ENCODE data around the gene FADS3. TPM values are rescaled to one million over a fixed set of nuclear protein-coding genes. Genes with fewer than 3 reads are reported as not detected.

The FADS3 gene
- total and polyA plus RNA-seq, 2 experiments from 2014 or later: 44.4 to 73.5 TPM

- H3K4me1 Mint-ChIP-seq: peaks cover 15% of the 10 kb centered on the region
- H3K4me3 ChIP-seq: no peak overlapping the region
- no peaks in the 10 kb centered on the region for H3K9me2 ChIP-seq (ENCODE audit: insufficient read depth)
- H2AFZ ChIP-seq: no peak overlapping the region
- H3K36me3 Mint-ChIP-seq (ENCODE audit: low read depth): peaks cover 94% of the 10 kb centered on the region
- no peak overlapping the region for H3K4me3 Mint-ChIP-seq
- no peaks in the 10 kb centered on the region for H3K27me3 ChIP-seq (ENCODE audit: insufficient read depth)
- H3K36me3 ChIP-seq (ENCODE audit: insufficient read depth): peaks cover 64% of the 10 kb centered on the region
- TF ChIP-seq ZNF114 (CRISPR knock-in tag; IDR thresholded peaks at IDR 0.05): no peak
- TF ChIP-seq ETS1 (IDR thresholded peaks at IDR 0.05): no peak
- no peak for TF ChIP-seq ZNF331 (CRISPR knock-in tag; IDR thresholded peaks at IDR 0.05; ENCODE audit: low read depth)
- no peak for TF ChIP-seq EZH2 (IDR thresholded peaks at IDR 0.05; ENCODE audit: low read depth, unreplicated experiment)
- TF ChIP-seq JUNB (IDR thresholded peaks at IDR 0.05; ENCODE audit: unreplicated experiment): no peak
- TF ChIP-seq CTCF (conservative IDR thresholded peaks at IDR 0.05; ENCODE audit: low read depth in 2 of 2): no peak
- no peak for TF ChIP-seq POLR2AphosphoS5 (IDR thresholded peaks at IDR 0.05; ENCODE audit: low read depth)
- no peak for TF ChIP-seq CREB1 (CRISPR knock-in tag; IDR thresholded peaks at IDR 0.05; ENCODE audit: low read depth)
- TF ChIP-seq EZH2phosphoT487 (IDR thresholded peaks at IDR 0.05; ENCODE audit: unreplicated experiment): no peak
- no peak for TF ChIP-seq NANOG (IDR thresholded peaks at IDR 0.05; ENCODE audit: borderline replicate concordance)
- no peak for TF ChIP-seq REST (IDR thresholded peaks at IDR 0.05; ENCODE audit: unreplicated experiment)
- no peak for TF ChIP-seq STAT1 (IDR thresholded peaks at IDR 0.05; ENCODE audit: unreplicated experiment)
- TF ChIP-seq, protein P1, sequence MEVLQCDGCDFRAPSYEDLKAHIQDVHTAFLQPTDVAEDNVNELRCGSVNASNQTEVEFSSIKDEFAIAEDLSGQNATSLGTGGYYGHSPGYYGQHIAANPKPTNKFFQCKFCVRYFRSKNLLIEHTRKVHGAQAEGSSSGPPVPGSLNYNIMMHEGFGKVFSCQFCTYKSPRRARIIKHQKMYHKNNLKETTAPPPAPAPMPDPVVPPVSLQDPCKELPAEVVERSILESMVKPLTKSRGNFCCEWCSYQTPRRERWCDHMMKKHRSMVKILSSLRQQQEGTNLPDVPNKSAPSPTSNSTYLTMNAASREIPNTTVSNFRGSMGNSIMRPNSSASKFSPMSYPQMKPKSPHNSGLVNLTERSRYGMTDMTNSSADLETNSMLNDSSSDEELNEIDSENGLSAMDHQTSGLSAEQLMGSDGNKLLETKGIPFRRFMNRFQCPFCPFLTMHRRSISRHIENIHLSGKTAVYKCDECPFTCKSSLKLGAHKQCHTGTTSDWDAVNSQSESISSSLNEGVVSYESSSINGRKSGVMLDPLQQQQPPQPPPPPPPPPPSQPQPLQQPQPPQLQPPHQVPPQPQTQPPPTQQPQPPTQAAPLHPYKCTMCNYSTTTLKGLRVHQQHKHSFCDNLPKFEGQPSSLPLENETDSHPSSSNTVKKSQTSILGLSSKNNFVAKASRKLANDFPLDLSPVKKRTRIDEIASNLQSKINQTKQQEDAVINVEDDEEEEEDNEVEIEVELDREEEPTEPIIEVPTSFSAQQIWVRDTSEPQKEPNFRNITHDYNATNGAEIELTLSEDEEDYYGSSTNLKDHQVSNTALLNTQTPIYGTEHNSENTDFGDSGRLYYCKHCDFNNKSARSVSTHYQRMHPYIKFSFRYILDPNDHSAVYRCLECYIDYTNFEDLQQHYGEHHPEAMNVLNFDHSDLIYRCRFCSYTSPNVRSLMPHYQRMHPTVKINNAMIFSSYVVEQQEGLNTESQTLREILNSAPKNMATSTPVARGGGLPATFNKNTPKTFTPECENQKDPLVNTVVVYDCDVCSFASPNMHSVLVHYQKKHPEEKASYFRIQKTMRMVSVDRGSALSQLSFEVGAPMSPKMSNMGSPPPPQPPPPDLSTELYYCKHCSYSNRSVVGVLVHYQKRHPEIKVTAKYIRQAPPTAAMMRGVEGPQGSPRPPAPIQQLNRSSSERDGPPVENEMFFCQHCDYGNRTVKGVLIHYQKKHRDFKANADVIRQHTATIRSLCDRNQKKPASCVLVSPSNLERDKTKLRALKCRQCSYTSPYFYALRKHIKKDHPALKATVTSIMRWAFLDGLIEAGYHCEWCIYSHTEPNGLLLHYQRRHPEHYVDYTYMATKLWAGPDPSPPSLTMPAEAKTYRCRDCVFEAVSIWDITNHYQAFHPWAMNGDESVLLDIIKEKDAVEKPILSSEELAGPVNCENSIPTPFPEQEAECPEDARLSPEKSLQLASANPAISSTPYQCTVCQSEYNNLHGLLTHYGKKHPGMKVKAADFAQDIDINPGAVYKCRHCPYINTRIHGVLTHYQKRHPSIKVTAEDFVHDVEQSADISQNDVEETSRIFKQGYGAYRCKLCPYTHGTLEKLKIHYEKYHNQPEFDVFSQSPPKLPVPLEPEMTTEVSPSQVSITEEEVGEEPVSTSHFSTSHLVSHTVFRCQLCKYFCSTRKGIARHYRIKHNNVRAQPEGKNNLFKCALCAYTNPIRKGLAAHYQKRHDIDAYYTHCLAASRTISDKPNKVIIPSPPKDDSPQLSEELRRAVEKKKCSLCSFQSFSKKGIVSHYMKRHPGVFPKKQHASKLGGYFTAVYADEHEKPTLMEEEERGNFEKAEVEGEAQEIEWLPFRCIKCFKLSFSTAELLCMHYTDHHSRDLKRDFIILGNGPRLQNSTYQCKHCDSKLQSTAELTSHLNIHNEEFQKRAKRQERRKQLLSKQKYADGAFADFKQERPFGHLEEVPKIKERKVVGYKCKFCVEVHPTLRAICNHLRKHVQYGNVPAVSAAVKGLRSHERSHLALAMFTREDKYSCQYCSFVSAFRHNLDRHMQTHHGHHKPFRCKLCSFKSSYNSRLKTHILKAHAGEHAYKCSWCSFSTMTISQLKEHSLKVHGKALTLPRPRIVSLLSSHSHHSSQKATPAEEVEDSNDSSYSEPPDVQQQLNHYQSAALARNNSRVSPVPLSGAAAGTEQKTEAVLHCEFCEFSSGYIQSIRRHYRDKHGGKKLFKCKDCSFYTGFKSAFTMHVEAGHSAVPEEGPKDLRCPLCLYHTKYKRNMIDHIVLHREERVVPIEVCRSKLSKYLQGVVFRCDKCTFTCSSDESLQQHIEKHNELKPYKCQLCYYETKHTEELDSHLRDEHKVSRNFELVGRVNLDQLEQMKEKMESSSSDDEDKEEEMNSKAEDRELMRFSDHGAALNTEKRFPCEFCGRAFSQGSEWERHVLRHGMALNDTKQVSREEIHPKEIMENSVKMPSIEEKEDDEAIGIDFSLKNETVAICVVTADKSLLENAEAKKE (CRISPR knock-in tag; IDR thresholded peaks at IDR 0.05): no peak
- peaks cover 10% of the 10 kb centered on the region for H3K27me3 Mint-ChIP-seq (ENCODE audit: insufficient read depth, low read depth, poor library complexity)
- no peaks in the 10 kb centered on the region for H3K9me3 Mint-ChIP-seq
- H3K4me2 ChIP-seq: no peak overlapping the region
- H3K4me1 ChIP-seq (ENCODE audit: insufficient read depth): peaks cover 8% of the 10 kb centered on the region; the same call in 1 of the 2 replicates
- no peak for ATAC-seq
- no peak overlapping the region for H3K27ac ChIP-seq (ENCODE audit: low read depth)
- H3F3A ChIP-seq (replicated peaks; ENCODE audit: low read depth): peaks cover 26% of the 10 kb centered on the region; the same call in 1 of the 2 replicates
- H3K27ac Mint-ChIP-seq: no peak overlapping the region
- no peak for DNase-seq (ENCODE audit: low spot score)
- peaks cover 47% of the 10 kb centered on the region for H4K20me1 ChIP-seq (replicated peaks; ENCODE audit: insufficient read depth)
- H3K79me2 ChIP-seq (replicated peaks; ENCODE audit: insufficient read depth): peaks cover 51% of the 10 kb centered on the region
These were observed 51.0 kb downstream of the FADS3 start for GRCh38 chr11:61840371-61840770.
